BJ (cell line): ENCODE measurements around the gene KCNIP3. TPM values are rescaled to one million over a fixed set of nuclear protein-coding genes. Genes with fewer than 3 reads are reported as not detected.

Source experiments
- CTCF ChIA-PET: fragments of 350-600 bp; formaldehyde crosslinking; extraction: SDS; loops from one replicate; lab custom pipeline; 2021; ENCODE audit warnings: antibody characterized with exemption, inconsistent platforms; lab: Yijun Ruan, JAX
- POLR2A ChIA-PET: fragments of 300-600 bp; sonication (Branson Sonifier 250); formaldehyde crosslinking; extraction: SDS; loops from one replicate; lab custom pipeline; 2021; ENCODE audit warnings: antibody characterized with exemption; lab: Charles Lee
- DNase-seq: peaks from one replicate; pipeline ENCODE4 v3.0.0-alpha.2; 2011; ENCODE audit warnings: low read depth
- H3K27me3 ChIP-seq: 2 replicates; pipeline ENCODE4 v1.6.0; 2011; ENCODE audit warnings: low read length; ENCODE audit not compliant: control insufficient read depth, insufficient read depth
- H3K36me3 ChIP-seq: 2 replicates; pipeline ENCODE4 v1.5.1; 2011; ENCODE audit warnings: low read length; ENCODE audit not compliant: control insufficient read depth, insufficient read depth
- H3K4me3 ChIP-seq: 2 replicates; pipeline ENCODE4 v1.5.1; 2011; ENCODE audit warnings: low read depth, mild to moderate bottlenecking, control low read depth, low read length
- CTCF ChIP-seq: IDR thresholded peaks from 2 replicates; pipeline ENCODE4 v1.5.1; 2011; ENCODE audit warnings: low read depth, mild to moderate bottlenecking, control low read depth, inconsistent platforms, low read length, moderate library complexity; ENCODE audit not compliant: insufficient read depth
- polyA plus RNA-seq: library from polyadenylated mRNA; depleted of rRNA; stranded (reverse); fragments of >200 nt; gene quantifications from 2 replicates; pipeline ENCODE4 v1.2.3, GENCODE V29; 2011

The KCNIP3 gene
- polyA plus RNA-seq, 1 experiment: 4.1 TPM

- H3K36me3 ChIP-seq: no peaks in the 10 kb centered on the region
- H3K4me3 ChIP-seq: no peak overlapping the region
- ChIA-PET CTCF (interaction anchor here (1.2 kb wide), 1 partner anchor 9 kb away, joined by 3 read pairs; no protein-coding TSS in a partner anchor), POLR2A (no interaction called here)
- TF ChIP-seq CTCF: no peak
- no peak for DNase-seq
- H3K27me3 ChIP-seq: peaks cover 10% of the 10 kb centered on the region; the same call in 1 of the 2 replicates
Measured at GRCh38 chr2:95296011-95296410, 1.1 kb upstream of the KCNIP3 start.

- no peaks in the 10 kb centered on the region for H3K36me3 ChIP-seq
- ChIA-PET POLR2A (no interaction called here), CTCF (interaction anchor here (4.3 kb wide), 1 partner anchor 66 kb away, joined by 16 read pairs; no protein-coding TSS in a partner anchor)
- peaks cover 12% of the 10 kb centered on the region; the same call in 1 of the 2 replicates for H3K27me3 ChIP-seq
- TF ChIP-seq CTCF: no peak
- no peak for DNase-seq
- no peak overlapping the region for H3K4me3 ChIP-seq
Measured at GRCh38 chr2:95297639-95298395, 670 bp downstream of the KCNIP3 start.

- TF ChIP-seq CTCF: no peak
- peaks cover 14% of the 10 kb centered on the region; the same call in 1 of the 2 replicates for H3K27me3 ChIP-seq
- DNase-seq: no peak
- no peaks in the 10 kb centered on the region for H3K36me3 ChIP-seq
- ChIA-PET POLR2A (no interaction called here), CTCF (interaction anchor here (4.3 kb wide), 1 partner anchor 66 kb away, joined by 16 read pairs; no protein-coding TSS in a partner anchor)
- H3K4me3 ChIP-seq: no peak overlapping the region
Measured at GRCh38 chr2:95298486-95299111, 1.5 kb downstream of the KCNIP3 start.

GRCh38 chr2:95299961-95300360 is 2.8 kb downstream of the KCNIP3 start:
- DNase-seq: no peak
- Histone ChIP-seq H3K4me3 (no peak overlapping the region), H3K36me3 (no peaks in the 10 kb centered on the region), H3K27me3 (peaks cover 16% of the 10 kb centered on the region; the same call in 1 of the 2 replicates)
- POLR2A ChIA-PET: no interaction called here
- CTCF ChIA-PET: interaction anchor here (1.4 to 4.3 kb wide), 2 partner anchors 62 to 68 kb away, joined by 3 to 16 read pairs; no protein-coding TSS in a partner anchor
- TF ChIP-seq CTCF: no peak

GRCh38 chr2:95300450-95300849 is 3.3 kb downstream of the KCNIP3 start:
- H3K4me3 ChIP-seq: no peak overlapping the region
- peaks cover 16% of the 10 kb centered on the region; the same call in 1 of the 2 replicates for H3K27me3 ChIP-seq
- CTCF ChIA-PET: interaction anchor here (1.1 to 4.3 kb wide), 3 partner anchors 16 to 68 kb away, joined by 3 to 16 read pairs (median 3); no protein-coding TSS in a partner anchor
- POLR2A ChIA-PET: no interaction called here
- TF ChIP-seq CTCF: no peak
- no peak for DNase-seq
- H3K36me3 ChIP-seq: no peaks in the 10 kb centered on the region
